ENCODE measurements around the gene GGTA1. TPM values are rescaled to one million over a fixed set of nuclear protein-coding genes. Genes with fewer than 3 reads are reported as not detected.

GGTA1 gene
- total RNA-seq, 1 experiment from 2014 or later = not detected

DNA sequence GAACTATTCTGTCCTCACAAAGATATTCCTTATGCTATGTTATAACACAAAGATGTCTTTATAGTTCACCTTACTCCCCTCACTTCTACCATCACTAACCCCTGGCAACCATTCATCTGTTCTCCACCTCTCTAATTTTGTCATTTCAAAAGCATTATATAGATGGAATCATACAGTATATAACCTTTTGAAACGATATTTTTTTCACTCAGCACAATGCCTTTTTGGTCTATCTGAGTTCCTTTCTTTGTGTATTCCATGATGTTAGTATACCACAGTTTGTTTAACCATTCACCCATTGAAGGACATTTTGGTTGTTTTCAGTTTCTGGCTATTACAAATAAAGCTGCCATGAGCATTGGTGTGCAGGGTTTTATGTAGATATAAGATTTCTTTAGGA is 93.7 kb downstream of the GGTA1 start:
- CTCF ChIA-PET = no interaction called here
- peaks cover 11% of the 10 kb centered on the region for H3K9me3 ChIP-seq
- H3K36me3 ChIP-seq (ENCODE audit: control insufficient read depth, insufficient read depth, low read length) = no peaks in the 10 kb centered on the region
- peaks cover 2% of the 10 kb centered on the region for H3K27me3 Mint-ChIP-seq (ENCODE audit: insufficient read depth, unreplicated experiment)
- no peak overlapping the region for H3K27ac Mint-ChIP-seq (ENCODE audit: unreplicated experiment)
- no TSS peak for BruUV-seq (replicated peaks)
- no peaks in the 10 kb centered on the region for H3K27me3 ChIP-seq (replicated peaks; ENCODE audit: control insufficient read depth, insufficient read depth, low read length)
- H3K4me3 ChIP-seq (ENCODE audit: low read depth, low read length) = no peak overlapping the region
- H3K4me1 ChIP-seq = no peaks in the 10 kb centered on the region
- intact Hi-C loops (cut with micrococcal nuclease; ENCODE audit: unreplicated experiment) = no loop called here
- H3K36me3 Mint-ChIP-seq (ENCODE audit: insufficient read depth, unreplicated experiment) = peaks cover 6% of the 10 kb centered on the region
- TF ChIP-seq, protein P1, sequence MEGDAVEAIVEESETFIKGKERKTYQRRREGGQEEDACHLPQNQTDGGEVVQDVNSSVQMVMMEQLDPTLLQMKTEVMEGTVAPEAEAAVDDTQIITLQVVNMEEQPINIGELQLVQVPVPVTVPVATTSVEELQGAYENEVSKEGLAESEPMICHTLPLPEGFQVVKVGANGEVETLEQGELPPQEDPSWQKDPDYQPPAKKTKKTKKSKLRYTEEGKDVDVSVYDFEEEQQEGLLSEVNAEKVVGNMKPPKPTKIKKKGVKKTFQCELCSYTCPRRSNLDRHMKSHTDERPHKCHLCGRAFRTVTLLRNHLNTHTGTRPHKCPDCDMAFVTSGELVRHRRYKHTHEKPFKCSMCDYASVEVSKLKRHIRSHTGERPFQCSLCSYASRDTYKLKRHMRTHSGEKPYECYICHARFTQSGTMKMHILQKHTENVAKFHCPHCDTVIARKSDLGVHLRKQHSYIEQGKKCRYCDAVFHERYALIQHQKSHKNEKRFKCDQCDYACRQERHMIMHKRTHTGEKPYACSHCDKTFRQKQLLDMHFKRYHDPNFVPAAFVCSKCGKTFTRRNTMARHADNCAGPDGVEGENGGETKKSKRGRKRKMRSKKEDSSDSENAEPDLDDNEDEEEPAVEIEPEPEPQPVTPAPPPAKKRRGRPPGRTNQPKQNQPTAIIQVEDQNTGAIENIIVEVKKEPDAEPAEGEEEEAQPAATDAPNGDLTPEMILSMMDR (IDR thresholded peaks at IDR 0.05; ENCODE audit: insufficient read depth in 1 of 2, low read depth in 1 of 2, low read length in 1 of 2, severe bottlenecking in 1 of 2, unreplicated experiment in 1 of 2) = no peak
- H3K4me3 Mint-ChIP-seq (ENCODE audit: unreplicated experiment) = no peak overlapping the region
- H3K9me3 Mint-ChIP-seq (ENCODE audit: unreplicated experiment) = peaks cover 10% of the 10 kb centered on the region
- POLR2A ChIA-PET = no interaction called here
- no peaks in the 10 kb centered on the region for H3K4me1 Mint-ChIP-seq (ENCODE audit: low read depth, unreplicated experiment)
- DNase-seq = no peak

Other genes starting within 250 kb of the GGTA1 start
- 99.6 and 100 TPM in 2 replicates for gene GSN, start 231.7 kb downstream of the GGTA1 start, total RNA-seq (2022)
- 26.5 and 33.1 TPM in 2 replicates for gene STOM, start 129.6 kb downstream of the GGTA1 start, total RNA-seq (2022)
- 18.0 and 26.0 TPM in 2 replicates for gene DAB2IP, start 151.8 kb upstream of the GGTA1 start, total RNA-seq (2022)